ENCODE measurements around the gene SELENOI.
"Not testable (repeated sequence)": the region's sequence is repeated elsewhere in the genome, so short reads cannot be mapped to it uniquely, and the experiment has no call there.

SELENOI gene

DNA sequence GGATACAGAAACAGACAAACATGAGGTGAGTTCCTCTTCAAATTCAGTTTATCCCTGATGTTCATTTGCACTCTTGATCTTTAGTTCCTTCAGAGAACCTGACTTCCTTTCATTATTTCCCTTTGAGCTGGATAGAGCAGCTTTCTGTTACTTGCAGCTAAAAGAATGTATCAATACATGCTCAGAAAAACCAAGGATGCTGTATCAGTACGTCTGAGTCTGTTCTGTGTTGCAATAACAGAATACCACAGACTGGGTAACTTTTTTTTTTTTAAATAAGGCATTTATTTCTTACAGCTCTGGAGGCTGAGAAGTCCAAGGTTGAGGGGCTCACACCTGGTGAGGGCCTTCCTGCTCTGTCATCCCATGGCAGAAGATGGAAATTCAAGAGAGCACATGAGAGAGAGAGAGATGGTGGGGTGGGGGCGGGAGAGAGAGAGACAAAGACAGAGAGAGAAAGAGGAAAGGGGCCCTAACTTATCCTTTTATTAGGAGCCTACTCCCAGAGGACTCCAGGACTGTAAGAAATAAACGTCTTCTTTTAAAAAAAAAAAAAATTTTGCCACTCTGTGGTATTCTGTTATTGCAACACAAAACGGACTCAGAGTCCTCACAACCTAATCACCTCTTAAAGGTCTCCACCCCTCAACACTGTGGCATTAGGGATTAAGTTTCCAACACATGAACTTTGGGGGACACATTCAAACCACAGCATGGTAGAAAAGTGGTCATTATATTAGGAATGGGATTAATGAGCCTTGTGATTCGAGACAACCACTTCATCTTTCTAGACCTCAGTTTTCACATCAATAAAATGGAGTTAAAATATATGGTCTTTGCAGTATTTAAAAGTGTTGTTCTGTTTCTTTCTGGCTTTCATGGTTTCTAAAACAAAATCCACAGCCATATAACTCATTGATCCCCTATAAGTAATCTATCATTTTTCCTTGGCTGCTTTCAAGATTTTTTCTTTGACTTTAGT, 18.4 kb upstream of the SELENOI start:
- no peak for DNase-seq

DNA sequence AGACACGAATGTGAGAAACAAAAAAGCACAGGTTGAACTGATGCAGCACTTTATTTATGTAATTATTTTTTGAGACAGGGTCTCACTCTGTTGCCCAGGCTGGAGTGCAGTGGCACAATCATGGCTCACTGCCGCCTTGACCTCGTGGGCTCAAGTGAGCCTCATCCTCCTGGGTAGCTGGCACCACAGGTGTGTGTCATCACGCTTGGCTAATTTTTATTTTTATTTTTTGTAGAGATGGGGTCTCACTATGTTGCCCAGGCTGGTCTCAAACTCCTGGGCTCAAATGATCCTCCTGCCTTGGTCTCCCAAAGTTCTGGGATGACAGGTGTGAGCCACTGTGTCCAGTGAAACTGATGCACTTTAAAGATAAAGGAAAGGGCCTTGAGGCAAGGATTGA, 16.9 kb upstream of the SELENOI start:
- DNase-seq = not testable (repeated sequence)

DNA sequence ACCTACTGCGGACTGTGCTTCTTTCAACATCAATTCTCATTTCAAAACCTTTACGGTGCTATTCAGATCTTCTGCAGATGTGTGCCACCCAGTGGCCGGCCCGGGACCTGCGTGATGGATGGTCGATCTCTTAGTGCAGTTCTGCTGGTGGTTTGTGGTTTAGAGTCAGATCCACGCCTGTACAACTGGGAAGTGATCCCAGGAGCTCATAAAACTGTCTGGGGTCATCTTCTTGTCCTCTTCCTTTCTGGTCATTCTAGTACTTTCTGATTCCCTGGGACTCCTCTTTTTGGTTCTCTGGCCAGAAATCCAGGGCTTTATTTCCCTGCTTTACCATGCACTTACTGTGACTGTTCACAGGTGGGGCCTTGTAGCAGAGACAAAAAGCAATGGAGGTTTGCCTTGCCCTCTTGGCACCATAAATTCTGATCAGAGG, 15.8 kb upstream of the SELENOI start:
- DNase-seq = peak; percentile 34

DNA sequence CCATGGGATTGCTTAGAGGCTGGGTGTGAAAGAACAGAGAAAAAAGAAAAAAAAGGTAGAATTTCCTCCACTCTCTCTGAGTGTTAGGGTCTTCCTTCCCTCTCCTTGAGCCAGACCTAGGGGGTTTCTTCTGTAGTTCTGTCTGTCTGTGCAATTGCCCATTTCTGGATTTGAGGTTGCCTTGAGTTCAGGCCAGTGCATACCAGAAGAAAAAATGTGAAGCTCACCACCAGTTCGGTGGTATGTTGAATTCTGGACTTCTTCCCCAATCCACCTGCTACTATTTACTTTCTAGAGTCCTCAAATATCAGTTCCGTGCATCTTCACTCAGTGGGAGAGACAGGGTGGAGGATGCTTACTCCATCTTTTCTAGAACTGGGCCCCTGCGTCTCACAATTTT, 15.3 kb upstream of the SELENOI start:
- no peak for DNase-seq

DNA sequence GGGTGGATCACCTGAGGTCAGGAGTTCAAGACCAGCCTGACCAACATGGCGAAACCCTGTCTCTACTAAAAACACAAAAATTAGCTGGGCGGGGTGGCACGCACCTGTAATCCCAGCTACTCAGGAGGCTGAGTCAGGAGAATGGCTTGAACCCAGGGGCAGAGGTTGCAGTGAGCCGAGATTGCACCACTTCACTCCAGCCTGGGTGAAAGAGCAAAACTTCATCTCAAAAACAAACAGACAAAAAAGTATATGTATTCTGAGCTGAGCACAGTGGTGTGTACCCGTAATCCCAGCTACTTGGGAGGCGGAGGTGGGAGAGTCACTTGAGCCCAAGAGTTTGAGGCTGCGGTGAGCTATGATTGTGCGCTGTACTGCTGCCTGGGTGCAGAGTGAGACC, 14.6 kb upstream of the SELENOI start:
- DNase-seq = not testable (repeated sequence)

DNA sequence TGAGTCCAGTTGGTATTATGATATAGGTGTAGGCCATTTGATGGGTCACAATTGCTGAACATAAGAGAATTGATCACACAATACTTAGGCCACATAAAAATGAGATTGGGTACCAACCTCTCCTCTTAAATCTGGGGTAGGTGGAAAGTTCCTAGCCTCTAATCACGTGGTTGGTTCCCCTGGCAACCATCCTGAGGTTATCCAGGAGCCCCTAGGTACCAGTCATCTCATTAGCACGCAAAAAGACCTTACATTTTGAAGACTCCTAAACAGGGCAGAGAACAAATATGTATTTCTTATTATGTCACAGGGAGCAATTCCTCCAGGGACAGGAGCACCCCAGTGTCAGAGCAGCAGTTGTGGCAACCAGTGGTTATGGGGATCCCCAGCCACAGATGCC, 12.7 kb upstream of the SELENOI start:
- no peak for DNase-seq

DNA sequence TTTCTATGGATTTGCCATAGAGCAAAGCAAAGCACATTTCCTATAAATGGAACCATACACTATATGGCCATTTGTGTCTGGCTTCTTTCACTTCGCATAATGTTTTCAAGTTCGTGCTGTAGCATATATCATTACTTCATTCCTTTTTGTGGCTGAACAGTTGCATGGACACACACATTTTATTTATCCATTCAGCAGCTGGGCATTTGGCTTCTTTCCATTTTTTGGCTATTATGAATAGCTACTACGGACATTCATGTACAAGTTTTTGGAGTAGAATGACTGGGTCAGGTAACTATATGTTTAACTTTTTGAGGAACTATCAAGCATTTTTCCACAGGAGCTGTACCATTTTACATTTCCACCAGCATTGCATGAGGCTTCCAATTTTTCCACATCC, 10.7 kb upstream of the SELENOI start:
- no peak for DNase-seq

DNA sequence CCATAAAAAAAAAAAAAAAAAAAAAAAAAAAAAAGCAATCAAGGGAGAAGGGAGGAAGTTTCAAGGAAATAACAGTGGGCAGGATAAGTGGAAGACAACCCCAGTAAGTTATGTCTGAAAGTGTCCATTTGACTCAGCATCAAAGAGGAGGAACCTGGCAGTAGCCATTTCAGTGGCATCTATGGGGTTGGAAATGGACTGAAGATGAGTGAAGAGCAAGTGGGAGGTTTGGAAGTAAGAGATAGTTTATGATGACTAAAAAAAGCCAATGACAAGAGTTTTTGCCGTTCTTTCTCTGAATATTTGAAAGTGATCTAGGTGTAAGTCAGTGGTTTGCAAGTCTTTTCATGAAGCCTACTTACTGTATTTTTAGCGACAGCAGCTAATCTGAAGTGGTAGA, 9.2 kb upstream of the SELENOI start:
- no peak for DNase-seq

DNA sequence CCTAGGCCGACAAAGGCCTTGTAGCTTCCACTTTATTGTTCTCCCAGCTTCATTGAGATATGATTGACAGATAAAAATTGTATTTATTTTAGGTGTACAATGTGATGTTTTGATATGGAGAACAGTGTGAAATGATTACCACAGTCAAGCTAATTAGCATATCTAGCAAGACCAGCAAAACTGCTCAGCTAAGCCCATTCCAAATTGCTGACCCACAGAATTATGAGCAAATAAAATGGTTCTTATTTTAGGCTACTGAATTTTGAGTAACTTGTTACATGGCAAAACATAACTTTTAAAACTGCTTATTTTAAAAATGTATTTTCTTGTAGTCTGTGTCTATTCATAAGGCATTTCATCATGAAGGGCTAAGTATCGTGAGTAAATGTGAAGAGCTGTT, 8.6 kb upstream of the SELENOI start:
- DNase-seq = no peak

DNA sequence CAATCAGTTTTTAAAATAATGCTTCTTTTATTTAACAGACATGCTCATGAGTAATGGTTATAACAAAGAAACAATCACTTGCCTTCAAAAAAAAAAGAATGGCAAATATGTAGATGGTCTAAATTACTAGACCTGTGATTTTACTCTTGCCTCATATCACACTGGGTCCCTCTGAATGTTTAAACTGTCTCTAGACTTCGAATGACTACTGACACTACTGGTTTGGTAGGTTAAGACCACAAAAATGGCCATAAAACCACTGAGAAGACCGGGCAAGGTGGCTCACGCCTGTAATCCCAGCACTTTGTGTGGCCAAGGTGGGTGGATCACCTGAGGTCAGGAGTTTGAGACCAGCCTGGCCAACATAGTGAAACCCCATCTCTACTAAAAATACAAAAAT, 5.1 kb upstream of the SELENOI start:
- no peak for DNase-seq

DNA sequence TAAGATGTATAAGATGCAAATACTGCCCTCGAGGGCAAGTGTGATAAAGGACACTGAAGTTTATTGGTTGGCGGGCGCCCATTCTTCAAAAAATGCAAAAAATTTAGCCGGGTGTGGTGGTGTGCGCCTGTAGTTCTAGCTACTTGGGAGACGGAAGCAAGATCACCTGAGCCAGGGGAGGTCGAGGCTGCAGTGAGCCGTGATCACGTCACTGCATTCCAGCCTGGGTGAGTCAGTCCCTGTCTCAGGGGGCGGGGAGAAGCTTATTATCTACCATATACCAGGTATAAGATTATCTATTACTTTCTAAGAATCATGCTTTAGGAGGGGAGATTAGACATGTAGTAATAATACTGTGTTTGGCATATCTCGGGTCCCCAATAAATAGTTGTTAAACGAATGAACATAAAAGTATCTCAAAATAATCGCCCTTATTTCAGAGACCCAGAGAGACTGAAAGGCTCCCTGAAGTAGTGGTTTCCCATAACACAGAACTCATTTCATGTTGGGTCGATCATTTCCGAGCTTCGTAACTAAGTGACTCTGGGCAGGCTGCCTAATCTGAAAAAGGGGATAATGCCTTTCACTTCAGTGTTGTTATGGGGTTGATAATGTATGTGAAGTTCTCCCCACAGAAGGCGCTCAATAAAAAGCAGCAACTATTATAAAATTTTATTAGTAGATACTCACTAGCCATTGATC, 1.2 kb upstream of the SELENOI start:
- no peak for DNase-seq

- no peak for DNase-seq
Observed at GRCh38 chr2:26345283-26345544, 729 bp upstream of the SELENOI start.

DNA sequence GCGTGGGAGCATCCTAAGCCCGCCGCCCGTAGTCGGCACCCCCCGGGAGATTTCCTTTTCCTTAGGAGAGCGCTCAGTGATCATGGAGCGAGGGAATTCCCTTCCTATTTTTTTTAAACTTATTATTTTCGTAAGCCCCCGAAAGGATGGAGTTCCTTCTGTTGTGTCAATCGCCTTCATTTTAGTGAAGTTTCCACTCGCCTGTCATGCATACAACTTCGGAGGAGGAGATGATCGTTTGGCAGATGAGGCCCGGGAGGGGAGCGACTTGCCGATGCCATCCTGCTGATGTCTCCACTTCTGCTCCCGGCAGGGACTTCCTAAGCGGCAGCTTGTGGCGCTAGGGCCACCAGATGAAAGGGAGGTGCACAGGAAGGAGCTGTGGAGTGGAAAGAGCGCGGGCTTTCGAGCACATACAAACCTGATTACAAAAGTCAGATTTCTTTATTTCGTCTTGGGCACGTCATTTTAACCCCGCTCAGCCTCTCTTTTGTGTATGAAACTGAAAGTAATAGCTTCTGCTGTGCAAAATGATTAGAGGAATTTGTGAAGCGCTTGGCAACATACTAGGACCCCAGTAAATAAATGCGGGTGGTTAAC, 611 bp downstream of the SELENOI start, which contains the start of gene ADGRF3:
Gene ADGRF3, minus strand, starts transcription at position 336 of the 600 bp plus-strand sequence. CDS start 555 bp downstream, outside the sequence.
- DNase-seq = no peak

DNA sequence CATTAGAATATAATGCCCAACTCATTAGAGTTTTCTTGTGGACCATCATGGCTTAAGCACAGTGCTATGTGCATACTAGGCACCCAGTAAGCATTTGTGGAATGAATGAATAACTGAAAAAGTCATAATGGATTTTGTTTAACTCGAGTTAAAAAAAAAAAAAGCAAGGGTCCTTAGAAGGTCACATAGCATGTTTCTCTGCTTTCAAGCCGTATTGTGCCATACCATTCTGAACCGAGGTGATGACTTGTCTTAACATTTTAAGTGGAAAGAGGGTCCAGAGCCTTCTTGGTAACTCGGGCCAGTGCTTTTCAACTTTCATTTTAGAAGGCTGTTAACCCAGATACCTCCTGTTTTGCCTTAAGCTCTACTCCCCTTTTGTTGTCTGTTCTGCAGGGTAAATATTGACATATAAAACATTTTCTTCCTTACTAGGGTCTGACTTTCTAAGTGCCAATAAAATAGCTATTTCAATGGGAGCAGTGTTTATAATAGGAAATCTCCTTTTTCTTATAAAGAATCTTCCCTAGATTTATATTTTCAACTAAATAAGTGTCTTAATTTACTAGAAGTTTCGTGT, 1.4 kb downstream of the SELENOI start:
- DNase-seq = no peak

GRCh38 chr2:26349690-26350089, 3.7 kb downstream of the SELENOI start:
- no peak for DNase-seq

DNA sequence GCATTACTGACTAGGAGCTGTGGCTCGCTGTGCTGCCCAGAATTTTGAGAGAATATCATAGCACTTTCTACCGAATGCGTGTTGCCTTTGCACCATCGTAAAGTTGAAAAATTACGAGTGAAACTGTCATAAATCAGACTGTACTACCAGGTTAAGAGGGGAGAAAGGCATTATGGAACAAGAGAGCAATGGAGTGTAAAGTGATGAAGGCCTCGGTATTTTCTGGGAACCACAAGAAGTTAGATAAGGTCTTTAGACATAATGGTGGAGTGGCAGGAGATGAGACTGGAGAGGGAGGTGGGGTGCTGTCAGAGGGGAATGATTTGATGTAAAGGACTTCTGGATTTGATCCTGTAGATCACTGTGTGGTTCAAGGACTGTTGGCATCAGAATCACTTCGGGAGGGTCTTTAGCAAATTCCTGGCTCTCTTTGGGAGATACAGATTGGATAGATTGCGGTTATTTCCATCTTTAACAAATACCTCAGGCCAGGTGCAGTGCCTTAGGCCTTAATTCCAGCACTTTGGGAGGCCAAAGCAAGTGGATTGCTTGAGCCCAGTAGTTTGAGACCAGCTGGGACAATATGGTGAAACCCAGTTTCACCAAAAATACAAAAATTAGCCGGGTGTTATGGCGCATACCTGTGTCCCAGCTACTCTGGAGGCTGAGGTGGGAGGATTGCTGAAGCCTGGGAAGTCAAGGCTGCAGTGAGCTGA, 5.6 kb downstream of the SELENOI start:
- DNase-seq = no peak

DNA sequence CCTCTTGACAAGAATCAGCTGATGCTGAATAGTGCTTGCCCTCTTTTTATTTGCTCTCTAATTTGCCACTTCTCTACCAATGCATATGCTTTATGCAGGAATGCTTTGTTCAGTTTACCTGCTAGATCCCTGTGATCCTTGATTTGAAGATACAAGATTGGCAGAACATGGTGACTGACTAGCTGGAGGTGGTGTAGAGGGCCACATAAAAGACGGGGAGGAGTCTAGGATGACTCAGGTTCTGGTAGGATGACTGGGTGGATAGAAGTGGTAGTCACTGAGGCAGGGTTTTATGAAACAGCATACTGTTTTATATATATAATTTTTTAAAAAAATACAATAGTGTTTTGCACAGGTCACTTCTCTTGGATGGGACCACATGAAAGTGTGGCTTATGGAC, 6.9 kb downstream of the SELENOI start:
- no peak for DNase-seq

- not testable (repeated sequence) for DNase-seq
Observed at GRCh38 chr2:26354469-26354868, 8.5 kb downstream of the SELENOI start.

DNA sequence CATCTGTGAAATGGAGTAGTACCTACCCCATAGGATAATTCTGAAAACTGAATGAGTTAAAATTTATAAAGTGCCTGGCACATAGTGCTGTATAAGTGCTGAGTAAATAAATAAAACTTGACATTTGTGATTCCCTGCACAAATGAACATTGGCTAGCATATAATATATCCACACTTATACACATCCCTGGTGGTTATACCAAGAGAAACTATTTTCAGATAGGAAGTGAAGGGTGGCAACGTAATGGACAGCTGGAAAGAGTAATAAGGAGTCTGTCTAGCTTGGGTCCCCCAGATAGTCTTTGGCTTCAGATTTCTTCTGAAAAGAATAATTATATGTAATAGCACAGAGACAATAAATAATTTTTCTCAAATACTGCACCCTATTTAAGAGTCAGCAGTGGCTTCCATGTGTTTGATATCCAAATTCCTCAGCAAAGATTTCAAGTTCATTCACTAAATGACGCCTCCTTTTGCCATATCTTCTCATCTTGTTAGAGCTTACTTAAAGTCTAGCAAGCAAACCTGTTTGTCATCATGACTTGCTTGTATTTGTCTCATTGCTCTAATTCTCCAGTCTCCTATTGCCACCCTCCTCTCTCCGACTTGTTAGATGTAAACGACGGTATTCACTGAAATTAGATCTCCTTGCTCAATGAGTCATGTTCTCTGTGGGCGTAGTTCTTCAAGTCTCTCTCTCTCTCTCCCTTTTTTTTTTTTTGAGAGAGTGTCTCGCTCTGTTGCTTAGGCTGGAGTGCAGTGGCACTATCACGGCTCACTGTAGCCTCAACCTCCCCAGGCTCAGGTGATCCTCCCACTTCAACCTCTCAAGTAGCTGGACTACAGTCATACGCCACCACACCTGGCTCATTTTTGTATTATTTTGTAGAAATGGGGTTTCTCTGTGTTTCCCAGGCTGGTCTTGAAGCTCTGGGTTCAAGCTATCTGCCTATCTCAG, 9.4 kb downstream of the SELENOI start:
- no peak for DNase-seq

DNA sequence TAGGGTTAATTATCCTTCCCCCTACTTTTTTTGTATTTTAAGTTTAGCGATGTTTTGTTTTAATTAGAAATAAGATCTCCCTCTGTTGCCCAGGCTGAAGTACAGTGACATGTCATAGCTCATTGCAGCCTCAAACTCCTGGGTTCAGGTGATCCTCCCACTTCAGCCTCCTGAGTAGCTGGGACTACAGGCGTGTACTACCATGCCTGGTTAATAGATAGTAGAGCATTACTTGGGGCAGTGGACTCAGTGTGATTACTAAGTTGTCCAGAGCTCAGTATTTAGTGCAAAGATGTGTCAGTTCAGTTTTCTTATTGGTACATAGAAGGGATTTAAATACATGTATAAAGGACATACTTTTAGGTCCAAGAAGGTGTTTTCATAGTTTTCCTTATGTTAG, 10.2 kb downstream of the SELENOI start:
- DNase-seq = no peak

- DNase-seq = no peak
Observed at GRCh38 chr2:26356771-26357170, 10.8 kb downstream of the SELENOI start.

Measured in NCI-H2081 treated with DMSO at 0.1 percent for 48 hours (cell line).